ENCODE data around the gene ZNF791.

DNA sequence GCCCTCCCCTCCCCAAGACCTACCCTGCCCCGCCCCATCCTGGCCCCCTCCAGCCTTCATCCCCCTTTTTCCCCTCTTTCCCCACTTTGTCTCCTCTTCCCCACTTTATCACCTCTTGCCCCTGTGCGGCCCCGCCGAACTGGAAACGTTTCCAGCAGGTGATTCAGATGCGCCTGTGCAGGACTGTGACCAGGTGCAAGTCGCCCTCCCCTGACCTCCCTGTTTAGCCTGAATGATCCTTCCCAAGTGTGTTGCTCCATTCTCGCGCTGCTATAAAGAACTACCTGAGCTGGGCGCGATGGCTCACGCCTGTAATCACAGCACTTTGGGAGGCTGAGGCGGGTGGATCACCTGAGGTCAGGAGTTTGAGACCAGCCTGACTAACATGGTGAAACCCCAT lies 25.9 kb downstream of the ZNF791 start:
- TF ChIP-seq, protein P1, sequence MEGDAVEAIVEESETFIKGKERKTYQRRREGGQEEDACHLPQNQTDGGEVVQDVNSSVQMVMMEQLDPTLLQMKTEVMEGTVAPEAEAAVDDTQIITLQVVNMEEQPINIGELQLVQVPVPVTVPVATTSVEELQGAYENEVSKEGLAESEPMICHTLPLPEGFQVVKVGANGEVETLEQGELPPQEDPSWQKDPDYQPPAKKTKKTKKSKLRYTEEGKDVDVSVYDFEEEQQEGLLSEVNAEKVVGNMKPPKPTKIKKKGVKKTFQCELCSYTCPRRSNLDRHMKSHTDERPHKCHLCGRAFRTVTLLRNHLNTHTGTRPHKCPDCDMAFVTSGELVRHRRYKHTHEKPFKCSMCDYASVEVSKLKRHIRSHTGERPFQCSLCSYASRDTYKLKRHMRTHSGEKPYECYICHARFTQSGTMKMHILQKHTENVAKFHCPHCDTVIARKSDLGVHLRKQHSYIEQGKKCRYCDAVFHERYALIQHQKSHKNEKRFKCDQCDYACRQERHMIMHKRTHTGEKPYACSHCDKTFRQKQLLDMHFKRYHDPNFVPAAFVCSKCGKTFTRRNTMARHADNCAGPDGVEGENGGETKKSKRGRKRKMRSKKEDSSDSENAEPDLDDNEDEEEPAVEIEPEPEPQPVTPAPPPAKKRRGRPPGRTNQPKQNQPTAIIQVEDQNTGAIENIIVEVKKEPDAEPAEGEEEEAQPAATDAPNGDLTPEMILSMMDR (conservative IDR thresholded peaks at IDR 0.05): no peak
- no peak for TF ChIP-seq EZH2 (IDR thresholded peaks at IDR 0.05; ENCODE audit: low read depth)

All from PC-9 (cell line).